Measurements from ENCODE around the gene MET. TPM values are rescaled to one million over a fixed set of nuclear protein-coding genes. Genes with fewer than 3 reads are reported as not detected.

Gene MET
- total and polyA plus RNA-seq, 12 donors, result 3.1 to 23.3 (median 15.0) TPM

DNA sequence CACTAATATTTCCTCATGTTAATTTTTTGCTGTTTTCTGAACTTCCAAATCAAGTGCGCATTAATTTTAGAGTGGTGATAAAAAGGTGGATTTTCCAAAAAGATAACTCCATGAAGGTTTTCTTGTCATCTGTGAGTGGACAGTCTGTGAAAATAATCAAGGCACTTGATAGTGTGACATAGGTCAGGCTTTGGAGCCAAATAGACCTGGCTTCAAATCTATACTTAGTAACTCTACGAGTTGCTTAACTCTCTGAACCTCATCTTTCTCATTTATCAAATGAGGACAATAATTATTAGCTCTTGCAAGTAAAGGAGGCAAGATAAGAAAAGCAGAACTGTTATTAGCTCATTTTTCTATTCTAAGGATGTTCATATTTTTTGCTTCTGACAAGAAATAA is 24.7 kb upstream of the MET start:
- Histone ChIP-seq H3K9me3 (no peaks in the 10 kb centered on the region), H3K4me3 (no peak overlapping the region), H3K36me3 (no peaks in the 10 kb centered on the region), H3K27ac (no peak overlapping the region), H3K4me1 (peaks cover 0 to 15% (median 0%) of the 10 kb centered on the region in 9 donors), H3K27me3 (no peaks in the 10 kb centered on the region)
- ATAC-seq (peak in 2 of 8 donors; percentile 75 to 80), DNase-seq (no peak)
- intact Hi-C loops (cut with DNase I), result no loop called here
- 48 to 49% methylated on average over 2 of the region's 2 CpGs for WGBS, 2 donors
- TF ChIP-seq, protein P1, sequence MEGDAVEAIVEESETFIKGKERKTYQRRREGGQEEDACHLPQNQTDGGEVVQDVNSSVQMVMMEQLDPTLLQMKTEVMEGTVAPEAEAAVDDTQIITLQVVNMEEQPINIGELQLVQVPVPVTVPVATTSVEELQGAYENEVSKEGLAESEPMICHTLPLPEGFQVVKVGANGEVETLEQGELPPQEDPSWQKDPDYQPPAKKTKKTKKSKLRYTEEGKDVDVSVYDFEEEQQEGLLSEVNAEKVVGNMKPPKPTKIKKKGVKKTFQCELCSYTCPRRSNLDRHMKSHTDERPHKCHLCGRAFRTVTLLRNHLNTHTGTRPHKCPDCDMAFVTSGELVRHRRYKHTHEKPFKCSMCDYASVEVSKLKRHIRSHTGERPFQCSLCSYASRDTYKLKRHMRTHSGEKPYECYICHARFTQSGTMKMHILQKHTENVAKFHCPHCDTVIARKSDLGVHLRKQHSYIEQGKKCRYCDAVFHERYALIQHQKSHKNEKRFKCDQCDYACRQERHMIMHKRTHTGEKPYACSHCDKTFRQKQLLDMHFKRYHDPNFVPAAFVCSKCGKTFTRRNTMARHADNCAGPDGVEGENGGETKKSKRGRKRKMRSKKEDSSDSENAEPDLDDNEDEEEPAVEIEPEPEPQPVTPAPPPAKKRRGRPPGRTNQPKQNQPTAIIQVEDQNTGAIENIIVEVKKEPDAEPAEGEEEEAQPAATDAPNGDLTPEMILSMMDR (IDR thresholded peaks at IDR 0.05), result no peak

DNA sequence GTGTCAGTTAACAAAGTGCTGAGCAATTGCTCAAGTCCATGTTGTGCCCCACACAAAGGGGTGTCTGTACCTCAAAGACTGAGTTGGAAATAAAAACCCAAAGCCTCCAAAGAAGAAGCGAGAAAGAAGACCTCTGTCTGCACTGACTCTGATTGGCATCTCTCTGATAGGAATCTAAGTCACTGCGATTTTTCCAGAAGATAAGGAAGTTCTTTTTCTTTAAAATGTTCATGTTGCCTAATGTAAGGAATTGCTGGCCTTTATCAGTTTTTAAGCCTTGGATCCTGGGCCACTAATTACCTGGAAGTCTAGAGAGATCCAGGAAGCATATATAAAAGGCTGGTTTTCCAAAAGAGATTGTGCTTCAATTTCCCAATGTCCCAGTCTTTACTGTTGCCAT is 24.1 kb upstream of the MET start:
- 85 to 95% methylated on average over 2 of the region's 2 CpGs for WGBS, 2 donors
- H3K27ac ChIP-seq, result no peak overlapping the region
- H3K4me3 ChIP-seq, result no peak overlapping the region
- intact Hi-C loops (cut with DNase I), result no loop called here
- H3K27me3 ChIP-seq, result no peaks in the 10 kb centered on the region
- H3K9me3 ChIP-seq, result no peaks in the 10 kb centered on the region
- no peak for ATAC-seq
- DNase-seq, result no peak
- H3K36me3 ChIP-seq, result no peaks in the 10 kb centered on the region
- peaks cover 0 to 15% (median 1%) of the 10 kb centered on the region in 9 donors for H3K4me1 ChIP-seq
- TF ChIP-seq, protein P1 (IDR thresholded peaks at IDR 0.05), result no peak

DNA sequence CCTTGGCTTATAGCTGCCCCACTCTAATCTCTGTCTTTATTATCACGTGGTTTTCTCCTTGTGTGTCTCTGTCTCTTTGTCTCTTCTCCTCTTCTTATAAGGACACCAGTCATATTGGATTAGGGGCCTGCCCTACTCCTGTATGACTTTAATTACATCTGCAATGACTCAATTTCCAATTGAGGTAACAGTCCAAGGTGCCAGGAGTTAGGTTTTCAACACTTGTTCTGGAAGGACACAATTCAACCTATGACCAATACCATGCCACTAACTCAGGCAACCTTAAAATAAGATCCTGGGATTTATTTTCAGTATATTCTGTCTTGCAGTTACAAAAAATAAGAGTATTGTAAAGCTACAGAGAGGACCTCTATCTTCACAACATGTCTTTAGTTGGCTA is 21.6 kb upstream of the MET start:
- TF ChIP-seq, protein P1 (IDR thresholded peaks at IDR 0.05), result no peak
- DNase-seq, result no peak
- 58 to 69% methylated on average over 1 of the region's 1 CpG for WGBS, 2 donors
- Histone ChIP-seq H3K9me3 (no peaks in the 10 kb centered on the region), H3K27me3 (no peaks in the 10 kb centered on the region), H3K4me3 (no peak overlapping the region), H3K36me3 (no peaks in the 10 kb centered on the region), H3K4me1 (peaks cover 0 to 15% (median 3%) of the 10 kb centered on the region in 9 donors), H3K27ac (no peak overlapping the region)
- ATAC-seq, result no peak
- intact Hi-C loops (cut with DNase I), result no loop called here

DNA sequence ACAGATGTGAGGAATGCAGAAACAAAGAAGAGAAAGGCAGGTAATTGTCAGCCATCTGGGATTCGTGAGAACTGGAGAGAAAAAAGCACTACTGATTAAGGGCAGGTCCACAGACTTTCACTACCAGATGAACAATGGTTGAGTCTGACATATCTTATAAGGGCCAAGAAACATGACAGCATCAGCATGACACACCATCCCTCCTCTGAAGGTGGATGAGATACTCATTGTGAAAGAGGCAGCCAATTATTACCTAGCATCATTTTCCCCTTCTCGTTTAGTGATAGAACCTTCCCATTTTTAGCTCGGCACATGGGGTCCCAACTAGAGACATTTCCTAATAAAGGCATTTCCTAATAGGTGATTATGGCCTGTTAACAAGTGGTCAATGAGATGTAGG is 19.2 kb upstream of the MET start:
- intact Hi-C loops (cut with DNase I), result no loop called here
- ATAC-seq, result peak in 1 of 8 donors; percentile 13
- peak overlapping the region in 5 of 10 donors; percentile 29 to 57 (median 42) for H3K27ac ChIP-seq
- DNase-seq, result no peak
- H3K4me3 ChIP-seq, result no peak overlapping the region
- peaks cover 0 to 8% (median 0%) of the 10 kb centered on the region in 9 donors for H3K4me1 ChIP-seq
- H3K9me3 ChIP-seq, result no peaks in the 10 kb centered on the region
- H3K36me3 ChIP-seq, result no peaks in the 10 kb centered on the region
- 84 to 89% methylated on average over 3 of the region's 3 CpGs for WGBS, 2 donors
- no peaks in the 10 kb centered on the region for H3K27me3 ChIP-seq
- TF ChIP-seq, protein P1 (IDR thresholded peaks at IDR 0.05), result no peak

Measured in heart right ventricle (tissue), 16 donors.